ENCODE measurements around the gene ATG4D.

DNA sequence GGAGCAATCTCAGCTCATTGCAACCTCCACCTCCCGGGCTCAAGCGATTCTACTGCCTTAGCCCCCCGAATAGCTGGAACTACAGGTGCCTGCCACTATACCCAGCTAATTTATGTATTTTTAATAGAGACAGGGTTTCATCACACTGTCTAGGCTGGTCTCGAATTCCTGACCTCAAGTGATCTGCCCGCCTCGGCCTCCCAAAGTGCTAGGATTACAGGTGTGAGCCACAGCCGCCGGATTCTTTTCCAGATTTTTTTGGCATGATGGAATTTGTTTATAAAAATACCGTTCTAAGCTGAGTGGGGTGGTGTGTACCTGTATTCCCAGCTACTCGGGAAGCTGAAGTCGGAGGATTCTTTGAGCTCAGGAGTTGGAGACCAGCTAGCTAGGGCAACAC, 6.0 kb upstream of the ATG4D start:
- TF ChIP-seq EZH2 (IDR thresholded peaks at IDR 0.05) (no peak), POLR2AphosphoS5 (IDR thresholded peaks at IDR 0.05; ENCODE audit: borderline replicate concordance, low read depth, low read length) (no peak)
